ENCODE data around the gene ATXN10.

The ATXN10 gene

DNA sequence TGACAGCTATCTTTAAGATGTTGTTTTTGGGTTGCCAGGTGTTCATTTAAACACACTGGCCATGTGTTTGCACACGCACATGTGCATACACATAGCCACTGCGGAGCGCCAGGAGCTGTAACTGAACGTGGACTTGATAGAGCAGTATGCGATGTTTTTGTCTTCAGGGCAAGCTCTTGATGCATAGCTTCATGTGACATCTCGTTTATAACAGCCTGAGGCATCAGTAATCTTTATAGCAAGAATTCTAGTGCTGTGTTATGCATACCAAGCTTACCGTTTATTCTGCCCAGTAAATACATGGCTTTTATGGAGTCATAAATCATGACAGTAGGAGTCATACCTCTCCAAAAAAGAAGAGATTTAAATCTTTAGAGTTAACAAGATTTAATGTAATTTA, 87.0 kb downstream of the ATXN10 start:
- DNase-seq (ENCODE audit: low spot score): no peak

DNA sequence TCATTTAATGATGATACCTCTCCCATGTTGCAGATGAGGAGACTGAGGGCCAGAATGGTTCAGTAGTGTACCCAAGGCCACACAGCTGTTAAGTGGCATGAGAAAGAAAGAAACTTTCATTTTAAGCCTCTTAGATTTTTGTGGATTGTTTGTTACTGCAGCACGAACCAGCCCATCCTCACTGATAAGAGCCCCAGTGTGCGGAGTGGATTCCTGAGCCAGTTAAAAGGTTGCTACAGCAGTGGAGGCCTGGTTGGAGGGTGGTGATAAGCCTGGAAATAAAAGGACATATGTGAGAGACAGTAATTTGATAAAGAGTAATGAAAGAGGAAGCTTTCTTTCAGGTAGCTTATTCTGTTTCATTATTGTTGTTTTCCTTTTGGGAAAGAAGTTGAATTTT, 89.0 kb downstream of the ATXN10 start:
- DNase-seq (ENCODE audit: low spot score): no peak

DNA sequence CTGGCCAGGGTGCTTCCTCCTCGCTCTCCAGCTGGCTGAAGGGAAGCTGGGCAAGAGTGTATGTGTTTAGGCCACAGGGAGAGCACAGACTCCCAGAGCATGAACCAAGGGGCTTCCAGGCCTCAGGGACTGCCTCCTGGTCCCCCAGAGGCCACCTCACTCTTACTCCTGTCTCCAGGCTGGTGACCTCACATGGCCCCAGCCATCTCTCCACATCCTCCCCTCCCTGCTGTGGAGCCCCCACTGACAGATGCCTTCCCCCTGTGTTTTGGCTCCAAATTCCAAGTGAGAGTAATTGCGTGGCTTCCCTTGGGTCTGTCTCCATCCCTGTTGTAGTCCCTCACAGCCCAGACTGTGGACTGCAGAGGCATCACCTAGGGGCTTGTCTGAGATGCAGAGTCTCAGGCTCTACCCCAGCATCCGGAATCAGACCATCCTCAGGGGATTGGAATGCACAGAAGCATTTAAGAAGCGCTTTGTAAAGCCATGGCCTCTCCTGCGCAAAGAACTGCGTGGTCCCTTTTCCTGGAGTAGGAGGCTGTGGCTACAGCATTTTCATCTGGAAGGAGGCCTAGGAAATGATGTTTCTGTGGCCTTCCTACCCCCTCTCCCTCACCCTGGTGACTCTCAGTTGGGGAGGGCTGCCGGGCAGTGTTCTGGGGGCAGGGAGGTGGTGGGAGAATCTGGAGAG, 91.1 kb downstream of the ATXN10 start:
- DNase-seq (ENCODE audit: low spot score): no peak

DNA sequence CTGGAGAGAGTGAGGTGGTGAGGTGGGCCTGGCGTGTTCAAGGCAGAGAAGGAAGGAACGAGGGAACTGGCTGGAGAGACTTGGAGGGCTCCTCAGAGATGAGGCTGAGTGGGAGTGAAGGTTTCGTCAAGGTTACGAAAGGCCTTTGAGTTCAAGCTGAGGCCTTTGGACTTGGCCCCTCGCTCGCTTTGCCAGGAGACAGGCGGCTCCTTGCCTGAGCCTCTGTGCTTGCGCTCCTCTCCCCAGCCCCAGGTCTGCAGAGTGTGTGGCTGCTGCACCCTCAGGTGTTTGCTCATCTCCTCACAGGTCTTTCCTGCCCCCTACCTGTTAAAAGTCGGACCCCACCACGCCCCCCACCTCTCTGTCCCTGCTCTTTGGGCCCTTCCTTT, 91.6 kb downstream of the ATXN10 start:
- no peak for DNase-seq (ENCODE audit: low spot score)

DNA sequence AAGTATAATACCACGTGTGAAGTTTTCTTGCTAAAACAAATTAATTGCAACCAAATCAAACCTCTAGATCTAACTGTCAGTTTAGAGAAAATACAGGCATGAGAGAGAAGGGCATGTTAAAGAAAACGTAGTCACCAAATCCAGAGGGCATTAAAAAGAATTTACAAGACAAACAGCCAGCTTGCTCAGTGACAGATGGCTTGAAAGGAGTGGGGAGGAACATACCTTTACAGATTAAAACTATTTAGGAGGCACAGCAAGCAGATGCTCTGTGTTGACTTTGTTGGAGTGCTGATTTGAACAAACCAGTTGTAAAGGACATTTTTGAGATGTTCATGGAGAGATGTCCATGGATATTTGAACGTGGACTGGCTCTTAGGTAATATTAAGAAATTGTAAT, 96.9 kb downstream of the ATXN10 start:
- DNase-seq (ENCODE audit: low spot score): no peak

DNA sequence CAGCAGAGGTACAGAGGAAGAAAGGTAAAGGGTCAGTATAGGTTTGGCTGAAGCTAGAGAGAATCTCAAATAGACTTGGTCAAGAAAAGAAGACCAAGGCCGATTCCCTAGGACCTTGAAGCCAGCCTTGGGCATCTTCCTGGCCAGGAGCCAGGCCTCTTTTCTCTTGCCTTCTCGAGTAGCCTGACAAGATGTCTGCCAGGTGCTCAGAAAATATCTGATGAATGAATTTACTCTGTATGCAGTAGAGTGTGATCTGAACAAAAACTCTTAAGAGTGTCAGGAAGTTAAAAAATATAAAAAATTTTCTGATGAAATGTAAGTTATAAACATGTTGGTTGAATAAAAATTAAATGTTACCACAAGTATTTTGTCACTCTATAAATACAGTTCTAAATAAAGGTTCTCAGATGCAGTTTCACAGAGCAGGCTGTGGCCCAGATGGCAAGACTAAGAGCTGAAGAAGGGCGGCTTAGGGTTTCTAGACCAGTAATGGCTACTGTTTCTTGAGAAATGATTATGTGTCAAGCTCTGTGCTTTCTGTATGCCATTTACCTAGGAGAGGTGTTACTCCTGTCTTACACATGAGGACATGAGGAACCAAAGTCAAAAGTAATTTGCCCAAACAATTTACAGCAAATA, 98.1 kb downstream of the ATXN10 start:
- no peak for DNase-seq (ENCODE audit: low spot score)

DNA sequence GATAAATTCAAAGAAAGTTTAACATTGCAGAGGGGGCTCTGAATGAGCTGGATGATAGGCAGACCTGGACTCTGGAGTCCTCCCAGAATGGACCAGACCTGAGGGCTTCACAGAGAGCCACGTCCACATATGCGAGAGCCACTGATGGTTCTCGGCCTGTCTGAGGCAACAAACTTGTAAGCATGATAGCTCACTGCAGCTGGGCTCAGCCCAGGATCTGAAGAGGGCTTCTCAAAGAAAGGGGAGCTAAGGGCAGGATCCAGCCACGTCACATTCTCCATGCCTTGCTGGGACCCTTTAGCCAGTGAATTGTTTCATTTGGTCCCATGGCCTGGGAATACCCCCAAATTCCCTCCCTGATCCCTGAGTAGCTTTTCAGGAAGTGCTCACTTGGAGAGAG, 98.9 kb downstream of the ATXN10 start:
- no peak for DNase-seq (ENCODE audit: low spot score)

DNA sequence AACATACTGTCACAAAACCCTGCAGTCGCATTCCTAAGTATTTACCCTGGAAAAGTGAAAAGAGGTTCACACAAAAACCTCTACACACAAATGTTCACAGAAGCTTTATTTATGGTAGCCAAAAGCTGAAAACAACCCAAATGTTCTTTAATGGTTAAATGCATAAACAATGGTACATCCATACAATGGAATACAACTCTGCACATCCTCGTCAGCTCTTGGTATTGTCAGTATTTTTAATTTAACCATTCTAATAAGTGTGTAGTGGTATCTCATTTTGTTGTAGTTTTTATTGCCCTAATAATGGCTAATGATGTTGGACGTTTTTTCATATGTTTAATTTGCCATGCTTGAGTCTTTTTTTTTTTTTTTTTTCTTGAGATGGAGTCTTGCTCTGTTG, 99.4 kb downstream of the ATXN10 start:
- no peak for DNase-seq (ENCODE audit: low spot score)

DNA sequence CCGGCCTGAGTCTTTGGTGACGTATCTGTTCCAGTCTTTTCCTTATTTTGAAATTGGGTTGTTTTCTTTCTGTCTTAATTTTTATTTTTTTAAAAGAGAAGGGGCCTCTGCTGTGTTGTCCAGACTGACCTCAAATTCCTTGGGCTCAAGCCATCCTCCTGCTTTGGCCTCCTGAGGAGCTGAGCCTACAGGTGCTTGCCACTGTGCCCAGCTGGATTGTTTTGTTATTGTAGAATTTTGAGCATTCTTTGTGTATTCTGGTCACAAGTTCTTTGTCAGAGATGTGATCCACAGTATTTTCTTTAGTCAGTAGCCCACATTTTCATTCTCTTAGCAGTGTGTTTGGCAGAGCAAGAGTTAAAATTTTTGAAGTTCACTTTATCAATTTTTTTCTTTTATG, 100.1 kb downstream of the ATXN10 start:
- no peak for DNase-seq (ENCODE audit: low spot score)

DNA sequence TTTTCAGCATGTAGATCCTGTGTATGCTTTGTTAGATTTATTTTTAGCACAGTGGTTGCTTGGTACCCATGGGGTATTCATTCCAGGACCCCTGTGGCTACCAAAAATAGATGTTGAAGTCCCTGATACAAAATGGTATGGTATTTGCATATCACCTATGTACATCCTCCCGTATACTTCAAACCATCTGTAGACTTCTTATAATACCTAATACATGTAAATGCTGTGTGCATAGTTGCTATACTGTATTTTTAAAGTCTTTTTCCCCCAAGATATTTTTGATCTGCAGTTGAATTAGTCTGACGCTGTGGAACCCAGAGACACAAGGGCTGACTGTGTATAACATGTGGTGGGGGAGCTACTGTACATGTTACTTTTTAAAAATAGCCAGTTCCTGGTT, 101.1 kb downstream of the ATXN10 start:
- no peak for DNase-seq (ENCODE audit: low spot score)

DNA sequence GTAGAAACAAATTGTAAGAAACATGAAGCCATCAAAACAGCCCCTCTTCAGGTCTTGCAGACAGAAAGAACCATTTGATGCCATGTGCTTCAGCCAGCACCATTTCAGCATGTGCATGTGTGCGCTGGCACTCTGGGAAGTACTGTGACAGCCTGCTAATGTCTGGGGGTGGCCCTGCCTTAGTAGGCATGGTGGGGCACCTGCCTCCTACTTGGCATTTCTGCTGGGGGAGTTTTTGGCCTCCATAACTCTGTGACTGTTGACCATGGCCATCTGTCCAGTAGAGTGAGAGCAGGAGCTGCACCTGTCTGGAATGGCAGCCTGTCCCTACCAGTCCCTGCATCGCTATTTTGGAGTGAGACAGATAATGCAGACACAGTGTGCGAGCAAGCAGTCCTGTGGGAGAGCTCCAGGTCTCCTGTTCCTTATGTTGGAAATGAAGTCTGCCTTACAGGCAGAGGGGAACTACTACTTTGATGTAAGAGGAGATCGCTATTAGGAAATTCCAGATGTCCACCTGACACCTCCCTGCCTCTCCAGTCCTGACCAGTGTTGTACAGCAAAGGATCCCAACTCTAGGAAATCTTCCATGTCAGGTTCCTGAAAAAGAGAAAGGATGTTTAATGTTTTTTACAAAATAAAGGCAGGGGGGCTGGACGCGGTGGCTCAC, 102.5 kb downstream of the ATXN10 start:
- DNase-seq (ENCODE audit: low spot score): no peak

DNA sequence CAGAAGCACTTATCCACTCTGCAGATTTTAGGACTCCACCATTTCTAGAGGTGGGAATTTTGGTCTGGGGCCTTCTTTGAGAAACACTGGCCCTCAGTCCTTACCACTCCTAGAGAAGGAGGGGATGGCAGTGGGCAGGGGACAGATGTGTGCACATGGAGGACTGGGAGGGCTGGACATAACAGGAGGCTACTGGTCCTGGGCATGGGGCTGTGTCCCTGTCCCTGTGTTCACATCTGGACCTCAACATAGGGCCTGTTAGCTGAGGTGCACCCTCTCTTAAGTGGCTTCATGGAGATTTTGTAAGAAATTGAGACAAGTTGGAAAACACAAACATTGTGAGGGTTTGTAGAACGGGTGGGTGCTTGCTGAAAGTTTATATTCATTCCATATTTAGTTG, 103.4 kb downstream of the ATXN10 start:
- no peak for DNase-seq (ENCODE audit: low spot score)

DNA sequence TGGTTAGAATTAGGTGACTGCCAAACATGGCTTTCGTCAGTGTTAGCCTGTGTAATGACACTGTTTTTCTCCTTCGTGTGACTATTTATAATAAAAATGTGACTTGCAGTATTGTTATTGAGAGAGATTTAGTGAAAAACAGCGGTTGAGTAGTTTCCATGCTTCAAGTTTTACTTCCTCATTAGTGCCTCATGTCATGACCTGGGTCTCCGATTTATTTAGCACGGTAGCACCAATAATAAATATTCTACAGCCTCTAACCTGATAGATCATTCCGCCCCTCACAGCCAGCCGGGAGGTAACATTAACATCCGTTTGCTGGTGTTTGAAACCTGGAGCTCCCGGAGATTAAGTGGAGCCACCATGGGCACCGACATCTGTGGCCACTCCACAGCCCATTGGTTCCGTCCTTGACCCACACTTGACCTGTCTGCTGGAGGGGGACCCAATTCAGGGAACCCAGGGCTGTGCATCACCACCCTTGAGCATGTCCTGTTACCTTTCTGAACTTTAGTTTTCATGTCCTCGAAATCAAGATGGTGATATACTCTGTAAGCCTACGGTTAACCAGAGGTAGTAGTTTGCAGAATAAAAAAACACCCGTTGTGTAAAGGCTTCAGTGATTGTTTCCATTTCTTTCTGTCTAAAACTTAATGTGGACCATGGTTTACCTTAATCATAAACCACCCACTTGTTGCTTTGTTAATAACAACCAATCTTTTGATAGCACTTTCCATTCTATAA, 104.1 kb downstream of the ATXN10 start:
- no peak for DNase-seq (ENCODE audit: low spot score)

DNA sequence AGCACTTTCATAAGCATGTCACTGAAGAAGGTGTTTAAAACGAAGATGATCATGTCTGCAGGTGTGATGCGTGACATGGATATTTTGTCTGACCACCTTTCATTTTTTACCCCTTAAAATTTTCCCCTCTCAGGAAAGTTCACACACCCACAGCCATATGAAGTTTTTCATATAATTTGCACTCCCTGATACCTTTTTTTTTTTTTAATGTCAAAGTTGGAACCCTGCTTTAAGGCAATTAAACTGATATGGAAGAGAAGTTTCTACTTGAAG, 104.6 kb downstream of the ATXN10 start:
- no peak for DNase-seq (ENCODE audit: low spot score)

DNA sequence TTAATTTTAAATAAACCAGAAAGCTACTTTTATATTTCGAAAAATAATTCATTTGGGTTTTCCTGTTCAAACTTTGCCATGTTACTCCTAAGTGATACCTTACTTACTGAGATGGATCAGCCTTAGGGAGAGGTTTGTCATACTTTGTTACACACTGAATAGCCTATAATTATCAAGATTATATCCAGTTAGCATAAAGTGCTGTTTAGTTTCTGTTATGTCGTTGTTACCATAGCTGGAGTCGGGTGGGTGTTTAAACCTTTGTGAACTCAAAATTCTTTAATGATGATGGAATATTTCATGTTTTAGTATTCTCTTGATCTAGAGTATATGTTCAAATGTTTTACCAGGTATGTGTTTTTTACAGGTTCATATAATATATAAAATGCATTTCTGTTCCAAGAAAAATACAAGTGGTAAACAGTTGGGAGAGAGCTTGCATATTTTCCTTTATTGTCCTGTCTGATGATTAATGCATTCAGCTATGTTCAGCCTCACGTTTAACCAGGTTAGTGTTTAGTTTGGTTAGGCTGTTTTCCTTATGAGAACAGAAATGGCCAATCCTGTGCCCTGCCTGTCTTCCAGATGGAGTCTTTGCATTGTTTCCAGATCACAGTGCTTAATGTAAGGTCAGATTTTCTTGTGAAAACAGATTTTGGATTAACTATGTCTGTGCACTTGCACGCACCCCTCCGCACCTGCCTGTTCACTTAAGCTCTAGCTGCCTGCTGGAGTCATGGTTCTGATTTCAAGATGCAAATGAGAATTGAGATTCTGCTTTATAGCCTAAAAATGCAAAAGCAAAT, 105.6 kb downstream of the ATXN10 start:
- no peak for DNase-seq (ENCODE audit: low spot score)

DNA sequence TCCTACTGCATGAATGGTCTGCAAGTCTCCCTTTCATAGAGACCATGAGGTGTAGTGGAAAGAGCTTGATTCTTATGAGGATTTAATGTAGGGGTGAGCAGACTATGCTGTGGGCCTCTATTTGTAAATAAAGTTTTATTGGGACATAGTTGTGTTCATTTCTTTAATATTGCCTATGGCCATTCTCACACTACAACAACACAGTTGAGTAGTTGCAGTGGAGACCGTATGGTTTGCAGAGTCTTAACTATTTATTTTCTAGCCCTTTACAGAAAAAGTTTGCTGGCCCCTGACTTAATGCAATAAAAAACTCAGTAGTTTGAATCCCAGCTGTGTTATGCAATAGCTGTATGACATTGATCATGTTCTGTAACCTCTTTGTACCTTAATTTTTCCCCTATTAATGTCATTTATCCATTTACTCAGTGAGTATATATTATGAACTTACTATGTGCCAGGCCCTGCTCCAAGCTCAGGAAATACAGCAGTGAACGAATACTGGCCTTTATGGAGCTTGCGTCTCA, 106.3 kb downstream of the ATXN10 start:
- DNase-seq (ENCODE audit: low spot score): no peak

DNA sequence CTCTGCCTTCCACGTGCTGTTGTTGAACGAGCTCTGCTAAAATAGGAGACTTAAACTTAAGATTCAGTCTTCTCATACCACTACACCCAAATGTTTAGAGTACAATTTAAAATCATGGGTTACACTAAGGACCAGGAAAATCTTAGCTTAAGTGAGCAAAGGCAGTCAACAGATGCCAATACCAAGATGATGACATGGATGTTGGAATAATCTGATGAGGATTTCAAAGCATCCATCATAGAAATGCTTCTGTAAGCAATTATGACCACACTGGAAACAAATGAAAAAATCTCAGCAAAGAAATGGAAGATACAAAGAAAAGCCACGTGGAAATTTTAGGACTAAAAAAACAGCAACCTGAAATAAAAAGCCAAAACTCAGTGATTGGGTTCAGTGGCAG, 109.8 kb downstream of the ATXN10 start:
- DNase-seq (ENCODE audit: low spot score): no peak

DNA sequence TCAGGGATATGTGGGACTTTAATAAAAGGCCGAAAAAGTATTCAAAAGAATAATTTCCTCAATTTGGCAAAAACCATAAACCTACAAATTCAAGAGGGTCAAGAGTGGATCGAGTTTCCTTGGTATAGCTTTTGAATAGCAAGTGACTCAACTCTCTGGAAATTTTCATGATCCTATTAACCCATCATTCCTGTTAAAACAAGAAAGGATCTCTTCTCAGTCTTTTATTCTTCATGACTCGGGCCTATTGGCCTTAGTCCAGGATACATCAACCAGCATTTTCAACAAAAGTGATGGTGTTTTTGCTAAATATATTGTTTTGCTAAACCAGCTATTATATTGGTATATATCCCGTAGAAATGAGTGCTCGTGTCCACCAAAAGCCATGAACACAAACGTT, 110.3 kb downstream of the ATXN10 start:
- no peak for DNase-seq (ENCODE audit: low spot score)

DNA sequence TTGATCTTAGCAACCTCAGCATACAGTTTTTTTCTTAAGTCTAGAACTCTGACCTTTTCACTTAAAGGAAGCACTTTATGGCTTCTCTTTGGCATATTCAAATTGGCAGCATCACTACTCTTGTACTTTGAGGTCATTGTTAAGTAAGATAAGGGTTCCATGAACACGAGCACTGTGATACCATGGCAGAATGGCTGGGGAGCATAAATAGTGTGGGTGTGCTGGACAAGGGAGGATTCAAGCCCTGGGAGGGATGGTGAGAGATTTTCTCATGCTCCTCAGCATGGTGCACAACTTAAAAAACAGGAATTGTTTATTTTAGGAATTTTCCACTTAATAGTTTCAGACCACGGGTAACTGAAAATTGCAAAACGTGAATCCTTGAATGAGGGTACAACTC, 111.4 kb downstream of the ATXN10 start:
- no peak for DNase-seq (ENCODE audit: low spot score)

DNA sequence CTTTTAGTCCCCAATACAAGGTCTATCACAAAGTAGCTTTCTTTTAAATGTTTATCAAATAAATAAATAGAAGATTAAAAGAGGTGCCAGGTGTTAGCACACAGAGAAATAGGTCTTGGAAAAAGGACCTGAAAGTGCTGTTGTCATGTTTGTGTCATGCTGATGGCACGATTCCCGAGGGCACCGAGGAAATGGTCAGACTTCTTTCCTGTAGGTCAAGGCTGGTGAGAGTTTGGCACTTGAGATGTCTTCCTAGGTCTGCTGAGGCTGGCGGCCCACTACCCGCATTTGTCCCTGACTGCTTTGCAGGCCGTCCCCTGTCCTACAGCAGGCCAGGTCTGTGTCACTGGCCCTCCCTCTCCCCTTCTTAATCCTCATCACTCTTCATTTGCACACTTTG, 112.1 kb downstream of the ATXN10 start:
- DNase-seq (ENCODE audit: low spot score): no peak

DNA sequence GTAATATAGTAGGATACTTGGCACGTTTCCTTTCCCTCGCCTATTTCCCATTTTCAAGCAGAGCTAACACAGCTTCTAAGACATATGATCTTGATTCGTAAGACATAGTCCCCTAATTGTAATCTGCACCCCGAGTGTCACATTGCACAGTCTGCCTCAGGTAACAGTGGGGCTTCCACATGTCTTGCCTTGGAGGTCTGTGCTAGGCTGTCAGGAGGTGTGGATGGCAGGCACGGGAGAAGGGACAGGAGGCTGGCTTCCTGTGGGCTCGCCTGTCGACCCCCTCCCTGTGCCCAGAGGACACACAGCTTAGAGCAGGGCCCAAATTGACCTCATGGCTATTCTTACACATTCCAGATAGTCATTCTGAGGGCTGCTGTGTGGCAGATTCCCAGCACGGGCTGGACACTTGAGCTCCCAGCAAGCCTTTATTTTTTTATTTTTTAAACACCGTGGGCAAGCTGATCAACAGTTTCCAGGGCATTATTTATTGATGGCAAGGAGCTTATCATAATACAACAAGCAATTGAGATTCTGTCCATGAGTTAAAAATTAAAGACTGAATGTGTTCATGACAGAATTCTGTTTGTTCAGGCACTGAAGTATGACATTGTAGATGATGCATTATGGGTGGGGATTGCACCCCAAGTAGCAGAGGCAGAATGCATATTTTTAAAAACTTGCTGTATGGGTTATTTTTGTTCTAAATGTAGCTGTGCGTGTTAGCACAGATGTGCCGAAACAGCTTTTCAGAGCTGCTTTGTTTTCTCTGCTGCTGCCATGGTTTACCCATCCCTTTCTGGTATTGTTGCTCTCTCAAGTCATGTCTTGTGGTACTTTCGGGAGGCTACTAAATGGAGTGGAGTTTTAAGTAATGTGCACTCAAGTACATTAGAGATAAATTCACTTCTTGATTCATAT, 113.0 kb downstream of the ATXN10 start:
- no peak for DNase-seq (ENCODE audit: low spot score)

Measured in AG08396 (cell line).